HCT116 (cell line): ENCODE data around the gene CRB1.

Experiments
- CBX3 ChIP-seq: IDR thresholded peaks from 2 replicates; pipeline ENCODE4 v1.6.1; 2012; ENCODE audit warnings: low read depth
- CEBPB ChIP-seq: IDR thresholded peaks from 2 replicates; pipeline ENCODE4 v1.6.1; 2012; ENCODE audit warnings: low read depth
- EZH2 ChIP-seq: fragments of 200-600 bp; sonication (generic); IDR thresholded peaks from 2 replicates; pipeline ENCODE4 v1.6.1; 2017; ENCODE audit warnings: antibody characterized with exemption, mixed run types
- POLR2A ChIP-seq: IDR thresholded peaks from 2 replicates; pipeline ENCODE4 v1.7.0; 2011; ENCODE audit warnings: borderline replicate concordance; ENCODE audit not compliant: insufficient read depth, insufficient read length; ENCODE audit errors: extremely low read depth
- POLR2AphosphoS5 ChIP-seq: IDR thresholded peaks from 2 replicates; pipeline ENCODE4 v1.6.1; 2011; ENCODE audit warnings: mild to moderate bottlenecking, low read depth, low read length, moderate library complexity
- SIN3A ChIP-seq: IDR thresholded peaks from 2 replicates; pipeline ENCODE4 v1.6.1; 2012; ENCODE audit warnings: low read depth
- SP1 ChIP-seq: IDR thresholded peaks from 2 replicates; pipeline ENCODE4 v1.6.1; 2012; ENCODE audit warnings: low read depth
- TCF7L2 ChIP-seq: IDR thresholded peaks from 2 replicates; pipeline ENCODE4 v1.7.0; 2011; ENCODE audit warnings: borderline replicate concordance, inconsistent platforms; ENCODE audit not compliant: insufficient read depth, insufficient read length; ENCODE audit errors: extremely low read depth
- YY1 ChIP-seq: IDR thresholded peaks from 2 replicates; pipeline ENCODE4 v1.6.1; 2011; ENCODE audit warnings: low read length, low read depth, moderate library complexity, mild to moderate bottlenecking; ENCODE audit not compliant: insufficient replicate concordance; ENCODE audit errors: extremely low read depth
- ZNF274 ChIP-seq: fragments of 200-500 bp; sonication (Bioruptor generic); IDR thresholded peaks from 2 replicates; pipeline ENCODE4 v1.6.1; 2014; ENCODE audit warnings: mild to moderate bottlenecking, low read depth, low read length, inconsistent platforms
- TF ChIP-seq, protein P1 (sequence below), 3 experiments: fragments of 200-600 bp in 1 of 3; sonication (generic) in 1 of 3; IDR thresholded peaks in 2 of 3; conservative IDR thresholded peaks in 1 of 3; 2 replicates each; pipeline ENCODE4 v1.5.1; 2012 to 2017; ENCODE audit warnings: low read depth in 2 of 3, low read length in 2 of 3, antibody characterized with exemption in 1 of 3, borderline replicate concordance in 1 of 3, control low read depth in 1 of 3, mild to moderate bottlenecking in 1 of 3, mixed read lengths in 1 of 3, mixed run types in 1 of 3, moderate library complexity in 1 of 3; ENCODE audit not compliant: insufficient read depth in 1 of 3
- TF ChIP-seq, protein P2 (sequence below): IDR thresholded peaks from 2 replicates; pipeline ENCODE4 v1.6.1; 2011; ENCODE audit warnings: mild to moderate bottlenecking, low read length, moderate library complexity; ENCODE audit not compliant: insufficient replicate concordance; ENCODE audit errors: extremely low read depth

- TF ChIP-seq, protein P1, sequence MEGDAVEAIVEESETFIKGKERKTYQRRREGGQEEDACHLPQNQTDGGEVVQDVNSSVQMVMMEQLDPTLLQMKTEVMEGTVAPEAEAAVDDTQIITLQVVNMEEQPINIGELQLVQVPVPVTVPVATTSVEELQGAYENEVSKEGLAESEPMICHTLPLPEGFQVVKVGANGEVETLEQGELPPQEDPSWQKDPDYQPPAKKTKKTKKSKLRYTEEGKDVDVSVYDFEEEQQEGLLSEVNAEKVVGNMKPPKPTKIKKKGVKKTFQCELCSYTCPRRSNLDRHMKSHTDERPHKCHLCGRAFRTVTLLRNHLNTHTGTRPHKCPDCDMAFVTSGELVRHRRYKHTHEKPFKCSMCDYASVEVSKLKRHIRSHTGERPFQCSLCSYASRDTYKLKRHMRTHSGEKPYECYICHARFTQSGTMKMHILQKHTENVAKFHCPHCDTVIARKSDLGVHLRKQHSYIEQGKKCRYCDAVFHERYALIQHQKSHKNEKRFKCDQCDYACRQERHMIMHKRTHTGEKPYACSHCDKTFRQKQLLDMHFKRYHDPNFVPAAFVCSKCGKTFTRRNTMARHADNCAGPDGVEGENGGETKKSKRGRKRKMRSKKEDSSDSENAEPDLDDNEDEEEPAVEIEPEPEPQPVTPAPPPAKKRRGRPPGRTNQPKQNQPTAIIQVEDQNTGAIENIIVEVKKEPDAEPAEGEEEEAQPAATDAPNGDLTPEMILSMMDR (IDR thresholded peaks at IDR 0.05 in 2 of 3, conservative IDR thresholded peaks at IDR 0.05 in 1 of 3; ENCODE audit: borderline replicate concordance in 1 of 3, insufficient read depth in 1 of 3, low read depth in 2 of 3, low read length in 2 of 3): no peak
- TF ChIP-seq POLR2A: no peak
- no peak for TF ChIP-seq POLR2AphosphoS5
- no peak for TF ChIP-seq SP1
- TF ChIP-seq CBX3: no peak
- no peak for TF ChIP-seq ZNF274
- no peak for TF ChIP-seq YY1
- TF ChIP-seq EZH2: no peak
- TF ChIP-seq SIN3A: no peak
- TF ChIP-seq, protein P2, sequence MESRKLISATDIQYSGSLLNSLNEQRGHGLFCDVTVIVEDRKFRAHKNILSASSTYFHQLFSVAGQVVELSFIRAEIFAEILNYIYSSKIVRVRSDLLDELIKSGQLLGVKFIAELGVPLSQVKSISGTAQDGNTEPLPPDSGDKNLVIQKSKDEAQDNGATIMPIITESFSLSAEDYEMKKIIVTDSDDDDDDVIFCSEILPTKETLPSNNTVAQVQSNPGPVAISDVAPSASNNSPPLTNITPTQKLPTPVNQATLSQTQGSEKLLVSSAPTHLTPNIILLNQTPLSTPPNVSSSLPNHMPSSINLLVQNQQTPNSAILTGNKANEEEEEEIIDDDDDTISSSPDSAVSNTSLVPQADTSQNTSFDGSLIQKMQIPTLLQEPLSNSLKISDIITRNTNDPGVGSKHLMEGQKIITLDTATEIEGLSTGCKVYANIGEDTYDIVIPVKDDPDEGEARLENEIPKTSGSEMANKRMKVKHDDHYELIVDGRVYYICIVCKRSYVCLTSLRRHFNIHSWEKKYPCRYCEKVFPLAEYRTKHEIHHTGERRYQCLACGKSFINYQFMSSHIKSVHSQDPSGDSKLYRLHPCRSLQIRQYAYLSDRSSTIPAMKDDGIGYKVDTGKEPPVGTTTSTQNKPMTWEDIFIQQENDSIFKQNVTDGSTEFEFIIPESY: no peak
- TF ChIP-seq TCF7L2: no peak
- no peak for TF ChIP-seq CEBPB
These were observed 150.6 kb downstream of the CRB1 start for GRCh38 chr1:197418693-197419092.
